Coronary artery (tissue), 2 donors: ENCODE results near the gene DLG2.
"Not testable (repeated sequence)": the region's sequence is repeated elsewhere in the genome, so short reads cannot be mapped to it uniquely, and the experiment has no call there.

Experiments
- DNase-seq: peaks from one replicate; pipeline ENCODE4 v3.0.0-alpha.2; 2017; ENCODE audit warnings: low spot score
- H3K27ac ChIP-seq, 2 donors: fragments of 200-600 bp; sonication (generic); one replicate each; pipeline ENCODE4 v1.5.1; 2016 to 2019
- H3K4me3 ChIP-seq: fragments of 200-600 bp; sonication (generic); 2 replicates; pipeline ENCODE4 v1.5.1; 2016; ENCODE audit warnings: mild to moderate bottlenecking, moderate library complexity
- TF ChIP-seq, protein P1 (sequence below): fragments of 200-600 bp; sonication (generic); IDR thresholded peaks from one replicate; pipeline ENCODE4 v1.5.1; 2019; ENCODE audit warnings: antibody characterized with exemption

DLG2 gene

DNA sequence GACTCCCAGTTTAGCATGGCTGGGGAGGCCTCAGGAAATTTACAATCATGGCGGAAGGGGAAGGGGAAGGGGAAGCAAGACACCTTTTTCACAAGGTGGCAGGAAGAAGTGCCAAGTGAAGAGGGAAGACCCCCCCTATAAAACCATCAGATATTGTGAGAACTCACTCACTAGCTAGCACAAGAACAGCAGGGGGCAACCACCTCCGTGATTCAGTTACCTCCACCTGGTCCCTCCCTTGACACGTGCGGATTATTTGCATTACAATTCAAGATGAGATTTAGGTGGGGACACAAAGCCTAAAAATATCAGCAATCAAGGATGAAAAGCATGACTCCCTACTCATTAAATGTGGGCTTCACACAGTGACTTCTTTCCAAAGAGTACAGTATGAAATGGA lies 2186.0 kb downstream of the DLG2 start:
- no peak overlapping the region for H3K27ac ChIP-seq
- TF ChIP-seq, protein P1, sequence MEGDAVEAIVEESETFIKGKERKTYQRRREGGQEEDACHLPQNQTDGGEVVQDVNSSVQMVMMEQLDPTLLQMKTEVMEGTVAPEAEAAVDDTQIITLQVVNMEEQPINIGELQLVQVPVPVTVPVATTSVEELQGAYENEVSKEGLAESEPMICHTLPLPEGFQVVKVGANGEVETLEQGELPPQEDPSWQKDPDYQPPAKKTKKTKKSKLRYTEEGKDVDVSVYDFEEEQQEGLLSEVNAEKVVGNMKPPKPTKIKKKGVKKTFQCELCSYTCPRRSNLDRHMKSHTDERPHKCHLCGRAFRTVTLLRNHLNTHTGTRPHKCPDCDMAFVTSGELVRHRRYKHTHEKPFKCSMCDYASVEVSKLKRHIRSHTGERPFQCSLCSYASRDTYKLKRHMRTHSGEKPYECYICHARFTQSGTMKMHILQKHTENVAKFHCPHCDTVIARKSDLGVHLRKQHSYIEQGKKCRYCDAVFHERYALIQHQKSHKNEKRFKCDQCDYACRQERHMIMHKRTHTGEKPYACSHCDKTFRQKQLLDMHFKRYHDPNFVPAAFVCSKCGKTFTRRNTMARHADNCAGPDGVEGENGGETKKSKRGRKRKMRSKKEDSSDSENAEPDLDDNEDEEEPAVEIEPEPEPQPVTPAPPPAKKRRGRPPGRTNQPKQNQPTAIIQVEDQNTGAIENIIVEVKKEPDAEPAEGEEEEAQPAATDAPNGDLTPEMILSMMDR = no peak
- no peak for DNase-seq
- H3K4me3 ChIP-seq = no peak overlapping the region

GRCh38 chr11:83438438-83438837 lies 2188.7 kb downstream of the DLG2 start:
- no peak for DNase-seq
- TF ChIP-seq, protein P1 = no peak
- H3K4me3 ChIP-seq = no peak overlapping the region
- no peak overlapping the region for H3K27ac ChIP-seq

DNA sequence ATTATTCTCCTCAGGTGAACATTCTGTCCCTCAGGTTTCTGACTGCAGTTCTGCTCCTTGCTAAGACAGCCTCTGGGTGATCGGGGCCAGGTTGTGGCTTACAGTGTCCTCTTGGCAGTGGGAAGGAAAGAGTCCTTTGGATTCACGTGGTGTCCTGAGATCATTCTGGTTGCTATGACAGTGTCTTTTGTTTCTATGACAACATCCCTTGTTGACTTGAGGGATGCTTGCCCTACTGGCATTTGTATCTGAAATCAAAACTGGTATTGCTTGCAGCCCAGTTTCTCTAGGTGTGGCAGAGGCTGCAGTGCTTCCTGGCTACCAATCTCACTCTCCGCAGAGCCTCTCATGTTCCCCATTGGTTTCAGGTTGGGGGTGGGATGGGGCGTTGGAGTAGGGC lies 2189.2 kb downstream of the DLG2 start:
- Histone ChIP-seq H3K4me3 (no peak overlapping the region), H3K27ac (no peak overlapping the region)
- DNase-seq = no peak
- TF ChIP-seq, protein P1 = no peak

DNA sequence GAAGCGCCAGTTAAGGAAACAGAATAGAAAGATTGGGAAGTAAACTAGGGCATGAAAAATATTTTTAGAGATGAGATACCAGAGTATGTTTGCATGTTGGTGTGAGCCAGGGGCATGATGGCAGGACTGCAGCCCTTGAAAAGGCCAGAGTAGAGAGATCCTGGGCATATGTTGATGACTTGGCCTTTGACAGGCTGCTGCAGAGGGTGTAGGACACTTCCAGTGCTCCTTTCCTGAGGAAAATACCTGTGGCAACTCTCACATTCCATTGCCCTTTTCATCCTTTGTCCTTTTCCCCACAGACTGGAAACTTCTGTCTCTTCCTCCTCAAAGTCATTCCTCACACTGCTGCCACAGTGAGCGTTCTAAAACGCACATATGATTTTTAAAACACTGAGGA lies 2190.3 kb downstream of the DLG2 start:
- DNase-seq = no peak
- H3K4me3 ChIP-seq = no peak overlapping the region
- H3K27ac ChIP-seq = no peak overlapping the region
- TF ChIP-seq, protein P1 = no peak

- not testable (repeated sequence) for H3K4me3 ChIP-seq, H3K27ac ChIP-seq, DNase-seq
These were observed 2192.3 kb downstream of the DLG2 start for GRCh38 chr11:83434812-83435211.

GRCh38 chr11:83427943-83428342 lies 2199.2 kb downstream of the DLG2 start:
- no peak overlapping the region for H3K4me3 ChIP-seq
- TF ChIP-seq, protein P1 = no peak
- no peak overlapping the region for H3K27ac ChIP-seq
- DNase-seq = no peak

- DNase-seq = no peak
- Histone ChIP-seq H3K4me3 (no peak overlapping the region), H3K27ac (no peak overlapping the region)
- TF ChIP-seq, protein P1 = no peak
These were observed 2199.6 kb downstream of the DLG2 start for GRCh38 chr11:83427501-83427900.

- H3K27ac ChIP-seq = no peak overlapping the region
- DNase-seq = no peak
- H3K4me3 ChIP-seq = no peak overlapping the region
- TF ChIP-seq, protein P1 = no peak
These were observed 2202.0 kb downstream of the DLG2 start for GRCh38 chr11:83425137-83425466.
